HG03354 (cell line): ENCODE results near the gene FGF22.

Experiments
- ATAC-seq: cut with Tn5 transposase; IDR thresholded peaks from one replicate; pipeline ENCODE4 v1.9.1; 2021; ENCODE audit warnings: mild to moderate bottlenecking; ENCODE audit not compliant: unreplicated experiment, poor library complexity, severe bottlenecking

FGF22 gene

GRCh38 chr19:674282-675151 is 34.8 kb downstream of the FGF22 start:
- ATAC-seq: no peak

GRCh38 chr19:676007-676338 is 36.3 kb downstream of the FGF22 start:
- ATAC-seq: no peak

GRCh38 chr19:676339-677105 is 36.8 kb downstream of the FGF22 start, which contains the start of gene FSTL3:
Gene FSTL3, plus strand, starts transcription at chr19:676392. Its CDS starts 32 bp downstream, at chr19:676424.
- ATAC-seq: no peak

- ATAC-seq: no peak
Measured at GRCh38 chr19:677201-677600, 37.5 kb downstream of the FGF22 start.

GRCh38 chr19:677601-678436 is 38.1 kb downstream of the FGF22 start:
- ATAC-seq: no peak

- no peak for ATAC-seq
Measured at GRCh38 chr19:678791-679388, 39.2 kb downstream of the FGF22 start.

- ATAC-seq: peak; percentile 30
Measured at GRCh38 chr19:679418-680286, 40.0 kb downstream of the FGF22 start.

- ATAC-seq: peak; percentile 74
Measured at GRCh38 chr19:680287-681028, 40.8 kb downstream of the FGF22 start.

- ATAC-seq: no peak
Measured at GRCh38 chr19:681029-682019, 41.6 kb downstream of the FGF22 start.

- no peak for ATAC-seq
Measured at GRCh38 chr19:682678-683320, 43.1 kb downstream of the FGF22 start.

GRCh38 chr19:685454-685931 is 45.8 kb downstream of the FGF22 start:
- ATAC-seq: no peak

GRCh38 chr19:686589-687297 is 47.1 kb downstream of the FGF22 start:
- ATAC-seq: no peak

- ATAC-seq: no peak
Measured at GRCh38 chr19:687569-688166, 48.0 kb downstream of the FGF22 start.

- no peak for ATAC-seq
Measured at GRCh38 chr19:688214-688613, 48.5 kb downstream of the FGF22 start.

- no peak for ATAC-seq
Measured at GRCh38 chr19:688992-689391, 49.3 kb downstream of the FGF22 start.
